Gastrocnemius medialis (tissue), 4 donors: ENCODE measurements around the gene PFKP. TPM values are rescaled to one million over a fixed set of nuclear protein-coding genes. Genes with fewer than 3 reads are reported as not detected.

Source experiments
- ATAC-seq, 2 donors: fragments of 150-250 bp; one replicate each; pipeline ENCODE4 v1.9.1; 2016
- DNase-seq, 2 donors: peaks; one replicate each; pipeline ENCODE4 v3.0.0-alpha.2; 2019
- H3K27ac ChIP-seq, 4 donors: fragments of 200-600 bp; sonication (generic); 1 replicate in 1 of 4; 2 replicates in 3 of 4; pipeline ENCODE4 v1.5.1; 2016 to 2018; ENCODE audit warnings: mild to moderate bottlenecking in 2 of 4, moderate library complexity in 1 of 4
- H3K27me3 ChIP-seq, 3 donors: fragments of 200-600 bp; sonication (generic) in 2 of 3; 1 replicate in 1 of 3; 2 replicates in 2 of 3; pipeline versions ENCODE4 v1.5.1 to v1.6.0; 2016 to 2019; ENCODE audit warnings: mild to moderate bottlenecking in 1 of 3, moderate library complexity in 1 of 3
- H3K36me3 ChIP-seq, 2 donors: fragments of 200-600 bp; sonication (generic) in 1 of 2; one replicate each; pipeline ENCODE4 v1.5.1; 2017 to 2018
- H3K4me1 ChIP-seq, 2 donors: fragments of 200-600 bp; sonication (generic) in 1 of 2; one replicate each; pipeline ENCODE4 v1.5.1; 2016 to 2017; ENCODE audit warnings: mild to moderate bottlenecking in 2 of 2
- H3K4me3 ChIP-seq, 4 donors: fragments of 200-600 bp; sonication (generic) in 3 of 4; 1 replicate in 1 of 4; 2 replicates in 3 of 4; pipeline ENCODE4 v1.5.1; 2016 to 2019; ENCODE audit warnings: mild to moderate bottlenecking in 2 of 4
- H3K9me3 ChIP-seq, 3 donors: fragments of 200-600 bp; sonication (generic) in 2 of 3; 1 replicate in 1 of 3; 2 replicates in 2 of 3; pipeline ENCODE4 v1.5.1; 2016 to 2019
- CTCF ChIP-seq, 5 experiments: fragments of 450-650 bp in 3 of 5; fragments of 200-600 bp in 2 of 5; sonication (generic) in 2 of 5; IDR thresholded peaks in 4 of 5; conservative IDR thresholded peaks in 1 of 5; 1 replicate in 4 of 5; 2 replicates in 1 of 5; pipeline ENCODE4 v1.5.1; 2016 to 2019; ENCODE audit warnings: antibody characterized with exemption in 5 of 5, mild to moderate bottlenecking in 3 of 5, moderate library complexity in 3 of 5
- POLR2A ChIP-seq, 2 donors: fragments of 450-650 bp; IDR thresholded peaks; one replicate each; pipeline ENCODE4 v1.6.1; 2017; ENCODE audit warnings: antibody characterized with exemption in 2 of 2, mild to moderate bottlenecking in 2 of 2, moderate library complexity in 2 of 2
- in situ Hi-C, 4 donors: fragments of 200-750 bp; cut with MboI; loops; one replicate each; pipeline versions ENCODE4 v1.15.0 to v1.8.0; 2017; ENCODE audit warnings: low sequenced_read_pairs in 4 of 4
- intact Hi-C: fragments of 100-400 bp; cut with DNase I; formaldehyde crosslinking; loops from one replicate; pipeline ENCODE4 v1.15.1; 2023; ENCODE audit warnings: low total_unique reads
- total RNA-seq, 4 donors: library from RNA; depleted of rRNA; stranded (reverse); fragments of >200 nt; gene quantifications; one replicate each; pipeline versions ENCODE4 v1.1.0 to v1.2.3, GENCODE V29; 2016

The PFKP gene
- total RNA-seq, 4 donors from 2014 or later: 21.3 to 171 (median 38.9) TPM

GRCh38 chr10:3185386-3185785, 118.0 kb downstream of the PFKP start:
- H3K4me3 ChIP-seq: no peak overlapping the region
- ATAC-seq (no peak), DNase-seq (no peak)
- TF ChIP-seq CTCF (IDR thresholded peaks at IDR 0.05 in 4 of 5, conservative IDR thresholded peaks at IDR 0.05 in 1 of 5) (no peak), POLR2A (IDR thresholded peaks at IDR 0.05) (no peak)
- intact Hi-C loops (no loop called here), in situ Hi-C loops (loop anchor here in 1 of 4 donors (25.0 kb wide), 1 partner anchor 248 kb away; no protein-coding TSS in a partner anchor)
- H3K36me3 ChIP-seq: no peaks in the 10 kb centered on the region
- no peaks in the 10 kb centered on the region for H3K27me3 ChIP-seq
- no peaks in the 10 kb centered on the region for H3K9me3 ChIP-seq
- no peaks in the 10 kb centered on the region for H3K4me1 ChIP-seq
- H3K27ac ChIP-seq: no peak overlapping the region

GRCh38 chr10:3186368-3186767, 119.0 kb downstream of the PFKP start:
- intact Hi-C loops: no loop called here
- DNase-seq (no peak), ATAC-seq (no peak)
- Histone ChIP-seq H3K4me3 (no peak overlapping the region), H3K27me3 (no peaks in the 10 kb centered on the region), H3K36me3 (no peaks in the 10 kb centered on the region), H3K4me1 (no peaks in the 10 kb centered on the region), H3K9me3 (no peaks in the 10 kb centered on the region), H3K27ac (no peak overlapping the region)
- no peak for TF ChIP-seq POLR2A (IDR thresholded peaks at IDR 0.05)
- no peak for TF ChIP-seq CTCF (IDR thresholded peaks at IDR 0.05 in 4 of 5, conservative IDR thresholded peaks at IDR 0.05 in 1 of 5)
- in situ Hi-C loops: loop anchor here in 1 of 4 donors (25.0 kb wide), 1 partner anchor 249 kb away; no protein-coding TSS in a partner anchor

Other genes with a start within 250 kb of the PFKP start
- gene PITRM1, start 105.2 kb downstream of the PFKP start, total RNA-seq: 100 to 1,000 TPM in 1 of 4 donors, 10 to 100 TPM in 3; 81.9 to 123 (median 90.2) TPM